ENCODE results near the gene EMSY.
A peak's percentile ranks its signal among the peaks of the same experiment; 100 is the strongest.
"Not testable (repeated sequence)": the region's sequence is repeated elsewhere in the genome, so short reads cannot be mapped to it uniquely, and the experiment has no call there.

The EMSY gene

DNA sequence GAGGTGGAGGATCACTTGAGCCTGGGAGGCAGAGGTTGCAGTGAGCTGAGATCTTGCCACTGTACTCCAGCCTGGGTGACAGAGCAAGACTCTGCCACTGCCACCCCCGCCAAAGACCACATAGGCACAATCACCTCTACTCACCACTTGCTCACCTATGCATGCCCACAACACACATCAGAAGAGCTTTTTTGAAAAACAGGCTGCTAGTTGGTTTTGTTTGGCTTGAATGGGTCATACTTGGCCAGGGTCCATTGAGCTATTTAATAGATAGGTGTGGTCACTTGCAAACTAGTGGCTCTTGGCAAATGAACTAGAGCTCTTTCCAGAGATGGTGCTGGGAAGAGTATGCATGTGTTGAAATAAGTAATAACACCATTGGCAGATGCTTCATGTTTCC is 80.1 kb downstream of the EMSY start:
- no peak for DNase-seq

DNA sequence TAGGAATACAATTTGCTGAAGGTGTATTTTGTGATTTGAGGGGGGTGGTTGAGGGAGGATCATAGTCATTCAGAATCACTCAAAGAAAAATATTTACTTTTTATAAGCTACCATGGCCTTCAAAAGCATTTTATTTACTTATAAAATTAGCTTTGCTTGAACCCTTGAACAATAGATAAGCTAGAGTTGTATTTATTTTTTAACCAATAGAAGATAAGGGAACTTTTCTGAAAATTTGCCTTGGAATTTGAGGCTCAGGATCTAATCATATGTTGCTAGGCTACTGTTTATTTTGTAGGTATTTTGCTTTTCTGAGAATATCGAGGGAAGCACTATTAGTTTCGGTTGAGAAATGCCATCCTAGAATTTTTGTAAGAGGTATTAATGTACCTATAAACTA is 82.1 kb downstream of the EMSY start:
- no peak for DNase-seq

DNA sequence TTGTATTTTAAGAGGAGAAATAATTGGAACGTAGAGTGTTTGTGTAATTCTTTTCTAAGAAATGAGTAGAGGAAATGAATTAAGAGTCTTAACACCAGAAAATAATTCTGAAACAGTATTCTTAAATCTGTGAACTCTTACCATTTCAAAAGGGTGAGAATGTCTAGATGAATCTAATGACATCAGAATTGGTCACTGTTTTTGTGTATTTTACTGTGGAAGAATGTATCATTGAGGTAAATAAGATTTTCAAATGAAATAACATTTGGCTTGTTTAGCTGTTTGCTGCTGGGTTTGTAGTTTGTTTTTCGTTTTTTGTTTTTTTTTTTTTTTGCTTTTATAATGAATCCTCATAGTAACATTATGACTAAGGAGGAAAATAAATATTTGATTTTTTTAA is 97.6 kb downstream of the EMSY start:
- no peak for DNase-seq

DNA sequence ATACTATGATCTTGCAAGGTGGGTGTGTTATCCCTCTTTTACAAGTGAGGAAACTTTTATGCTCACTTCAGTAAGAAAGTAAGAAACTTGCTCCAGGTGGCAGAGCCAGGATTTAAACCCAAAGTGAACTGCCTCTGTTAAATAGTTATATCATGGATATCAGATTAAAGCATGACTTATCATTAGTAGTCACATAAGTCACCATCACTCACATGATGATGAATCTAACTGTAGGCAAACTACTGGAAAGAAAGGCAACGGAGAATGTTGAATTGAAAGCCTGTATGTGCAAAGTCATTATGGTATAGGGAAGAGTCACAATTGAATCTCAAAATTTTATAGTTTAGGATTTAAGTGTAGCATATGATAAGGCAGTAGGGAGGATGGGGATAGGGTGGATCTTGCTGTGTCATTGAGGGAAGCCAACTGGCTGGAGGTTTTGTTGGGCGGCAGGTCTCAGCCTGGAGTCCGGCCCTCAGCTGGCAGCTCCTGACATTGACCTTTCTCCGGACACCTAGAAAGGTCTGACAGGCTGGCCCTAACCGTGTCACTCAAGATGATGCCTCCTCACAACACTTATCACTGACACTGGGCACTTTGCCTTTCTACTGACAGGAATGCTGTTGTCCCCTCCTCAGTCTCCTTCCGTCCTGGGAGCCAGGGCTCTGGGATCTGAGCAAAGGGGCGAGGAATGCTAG is 98.3 kb downstream of the EMSY start:
- no peak for DNase-seq

DNA sequence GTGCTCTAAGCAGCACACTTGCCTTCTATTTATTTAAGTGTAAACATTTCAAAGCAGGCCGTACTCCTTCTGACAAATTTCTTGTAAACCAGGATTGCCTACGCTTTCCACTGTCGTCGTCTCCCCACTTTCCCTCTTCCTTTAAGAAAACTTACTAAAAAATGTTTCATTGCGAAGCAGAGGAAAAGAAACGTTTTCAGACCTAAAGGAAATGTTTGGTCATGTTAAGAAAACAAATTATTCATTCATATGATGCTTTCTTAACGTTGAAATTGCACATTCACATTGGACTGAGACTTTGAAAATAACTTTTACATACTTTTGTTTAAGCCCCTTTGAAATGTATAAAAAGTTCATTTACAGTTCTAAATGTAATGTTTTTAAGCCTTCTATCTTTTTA is 106.0 kb downstream of the EMSY start:
- DNase-seq: no peak

DNA sequence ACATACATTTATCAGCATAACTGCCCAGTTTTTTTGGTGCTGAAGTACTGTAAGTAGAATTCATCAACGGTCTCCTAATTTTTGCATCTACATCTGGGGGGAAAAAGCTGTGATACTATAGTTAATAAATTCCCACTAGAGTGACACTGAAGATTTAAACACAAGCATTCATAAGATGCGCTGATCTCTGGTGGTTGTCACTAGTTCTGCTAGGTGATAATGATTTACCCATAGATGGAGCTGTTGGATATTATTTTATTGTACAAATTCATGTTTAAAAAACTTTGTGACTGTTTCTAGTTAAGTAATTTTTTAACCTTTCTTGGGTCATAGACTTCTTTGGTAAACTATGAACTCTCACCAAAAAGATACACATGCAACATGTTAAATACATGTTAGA is 106.6 kb downstream of the EMSY start:
- no peak for DNase-seq

DNA sequence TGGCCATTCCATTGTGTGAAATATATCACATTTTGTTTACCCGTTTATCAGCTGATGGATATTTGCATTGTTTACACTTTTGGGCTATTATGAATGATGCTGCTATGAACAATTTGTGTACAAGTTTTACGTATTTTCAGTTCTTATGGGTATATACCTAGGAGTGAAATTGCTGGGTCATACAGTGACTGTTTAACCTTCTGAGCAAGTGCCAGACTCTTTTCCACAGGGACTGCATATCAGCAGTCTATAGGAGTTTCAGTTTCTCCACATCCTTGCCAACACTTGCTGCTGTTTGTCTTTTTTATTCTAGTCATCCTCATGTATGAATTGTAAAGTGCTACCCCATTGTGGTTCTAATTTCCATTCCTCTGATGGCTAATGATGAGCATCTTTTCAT is 108.2 kb downstream of the EMSY start:
- DNase-seq: no peak

DNA sequence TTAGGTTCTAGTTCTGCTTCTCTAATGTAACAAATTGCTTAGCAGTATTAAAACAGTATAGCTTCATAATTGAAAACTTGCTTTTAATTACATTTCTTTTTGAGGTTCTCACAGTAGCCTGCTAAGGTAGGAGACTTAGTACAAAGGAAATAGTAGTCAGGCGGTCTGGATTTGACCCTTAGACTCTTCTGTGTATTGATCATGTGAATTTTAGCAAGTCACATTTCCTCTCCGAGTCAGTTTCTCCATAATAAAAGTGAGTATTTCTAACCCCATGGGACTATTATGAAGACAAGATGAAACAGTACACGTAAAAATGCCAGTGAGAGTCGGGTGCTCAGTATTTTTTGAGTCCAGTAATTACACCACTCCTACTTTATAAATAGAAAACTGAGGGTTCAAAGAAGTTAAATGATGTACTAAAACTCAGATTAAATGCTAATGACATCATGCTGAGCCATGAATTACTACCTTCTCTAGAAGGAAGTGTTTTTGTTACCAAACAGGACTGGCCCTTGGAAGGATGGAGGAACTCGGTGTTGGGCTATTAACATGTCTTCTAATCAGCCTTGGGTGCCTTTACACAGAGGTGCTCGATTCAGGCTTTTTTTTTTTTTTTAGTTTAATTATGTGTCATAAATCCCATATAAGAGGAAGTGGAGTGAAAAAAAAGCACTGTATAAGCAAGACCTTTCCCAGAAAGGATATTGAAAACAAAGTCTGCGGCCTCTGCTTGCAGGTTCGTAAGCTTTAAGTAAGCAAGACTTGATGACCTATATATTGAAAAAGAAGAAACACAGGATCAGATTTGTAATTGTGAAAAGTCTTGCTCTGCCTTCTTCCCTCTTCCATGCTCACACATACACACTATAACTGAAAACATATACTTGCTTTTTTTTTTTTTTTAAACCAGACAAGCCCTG is 109.0 kb downstream of the EMSY start:
- DNase-seq: no peak

DNA sequence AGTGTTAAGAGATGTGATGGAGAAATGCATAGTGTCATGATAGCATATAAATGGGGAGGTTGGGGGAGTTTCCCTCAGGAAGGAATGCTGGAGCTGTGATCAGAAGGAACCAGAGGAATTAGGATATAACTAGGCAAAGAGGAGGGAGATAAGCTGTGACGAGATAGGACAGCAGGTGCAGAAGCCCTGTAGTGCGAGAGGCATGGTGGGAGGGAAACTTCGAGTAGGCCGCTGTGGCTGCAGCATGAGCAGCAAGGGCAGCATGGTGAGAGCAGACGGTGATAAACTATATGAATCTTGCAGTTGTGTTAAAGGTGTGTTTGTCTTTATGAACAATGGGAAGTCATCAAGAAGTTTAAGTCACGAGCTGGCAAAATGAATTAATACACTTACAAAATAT is 109.9 kb downstream of the EMSY start:
- no peak for DNase-seq

DNA sequence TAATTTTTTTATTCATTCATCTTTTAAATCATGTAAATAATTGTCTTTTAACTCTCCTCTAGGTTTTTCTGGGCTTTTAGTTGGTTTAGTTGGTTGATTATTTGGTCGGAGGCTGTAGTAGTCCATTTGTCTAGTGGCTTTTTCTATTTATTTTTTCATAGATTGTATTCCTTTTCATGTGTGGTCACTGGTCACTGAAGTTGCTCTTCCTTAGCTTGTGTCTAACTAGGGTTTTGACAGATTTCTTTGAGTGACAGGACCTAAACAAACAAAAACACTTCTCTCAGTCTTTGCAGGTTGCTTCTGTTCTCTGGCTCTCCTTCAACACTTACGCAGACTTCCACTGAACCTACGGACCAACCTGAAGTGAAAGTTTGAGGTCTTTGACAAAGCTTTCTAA is 112.6 kb downstream of the EMSY start:
- no peak for DNase-seq

DNA sequence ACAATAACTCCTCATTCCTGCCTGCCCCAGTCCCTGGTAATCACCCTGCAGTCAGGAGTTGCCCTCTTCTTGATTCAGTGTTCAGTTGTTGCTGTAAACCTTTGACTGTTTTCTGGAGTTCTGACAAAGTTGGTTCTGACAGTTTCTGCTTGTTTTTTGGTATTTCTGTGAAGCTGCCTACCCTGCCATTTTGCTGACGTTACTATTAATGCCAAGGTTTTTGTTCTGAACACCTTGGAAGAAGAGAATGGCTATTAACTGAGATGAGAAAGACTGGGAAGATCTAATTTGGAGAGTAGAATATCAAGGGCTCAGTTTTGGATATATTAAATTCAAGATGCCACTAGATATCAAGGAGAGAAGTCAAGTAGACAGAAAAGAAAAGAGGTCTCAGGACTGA is 113.7 kb downstream of the EMSY start:
- DNase-seq: no peak

DNA sequence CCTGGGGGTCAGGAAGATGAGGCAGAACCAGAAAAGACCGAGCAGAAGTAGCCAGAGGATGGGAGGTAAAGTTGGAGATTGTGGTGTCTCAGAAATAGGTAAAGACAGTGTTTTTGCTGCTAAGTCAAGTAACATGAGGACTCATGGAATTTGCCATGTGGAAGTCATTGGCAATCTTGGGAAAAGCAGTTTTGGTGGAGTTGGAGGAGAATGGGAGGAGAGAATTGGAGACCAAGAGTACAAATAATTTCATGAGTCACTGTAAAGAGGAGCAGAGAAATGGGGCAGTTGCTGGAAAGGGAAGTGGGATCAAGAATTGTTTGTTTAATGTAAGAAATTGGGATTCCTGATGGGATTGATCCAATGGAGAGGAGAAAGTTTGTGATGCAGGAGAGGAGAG is 114.1 kb downstream of the EMSY start:
- no peak for DNase-seq

DNA sequence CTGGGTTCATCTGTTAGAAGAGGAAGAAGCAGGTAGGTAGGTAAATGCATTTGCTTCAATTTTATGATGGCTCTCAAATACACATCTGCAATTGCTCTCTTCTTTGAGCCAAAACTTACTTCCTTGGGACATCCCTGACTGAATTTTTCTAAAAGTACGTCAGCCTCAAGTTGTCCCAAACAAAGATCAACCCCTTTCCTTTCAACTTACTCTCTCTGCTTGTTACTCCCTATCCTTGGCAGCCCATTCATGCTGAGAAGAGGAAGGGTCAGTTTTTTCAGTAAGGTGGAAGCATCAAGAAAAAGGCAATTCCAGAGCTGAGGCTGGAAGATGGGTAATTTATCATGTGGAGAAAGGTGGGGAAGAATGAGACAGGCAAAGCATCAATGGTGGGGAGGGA is 114.5 kb downstream of the EMSY start:
- no peak for DNase-seq

DNA sequence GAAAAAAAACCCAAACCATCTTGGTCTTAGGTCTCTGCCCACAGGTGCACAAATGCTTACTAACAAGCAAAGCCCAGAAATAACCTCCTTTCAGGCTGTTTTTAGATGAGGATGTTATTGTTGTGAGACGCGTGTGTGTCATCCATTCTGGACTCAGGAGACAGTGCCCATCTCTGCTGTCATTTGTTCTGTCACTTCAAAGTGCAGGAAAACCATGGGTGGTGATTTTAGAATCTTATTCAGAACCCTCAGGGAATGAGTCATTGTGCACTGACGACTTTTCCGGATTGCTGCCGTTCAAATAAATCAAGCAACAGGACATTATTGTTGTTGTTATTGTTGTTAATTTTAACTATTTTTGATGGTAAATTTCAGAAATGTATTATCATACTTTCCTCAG is 115.4 kb downstream of the EMSY start:
- no peak for DNase-seq

DNA sequence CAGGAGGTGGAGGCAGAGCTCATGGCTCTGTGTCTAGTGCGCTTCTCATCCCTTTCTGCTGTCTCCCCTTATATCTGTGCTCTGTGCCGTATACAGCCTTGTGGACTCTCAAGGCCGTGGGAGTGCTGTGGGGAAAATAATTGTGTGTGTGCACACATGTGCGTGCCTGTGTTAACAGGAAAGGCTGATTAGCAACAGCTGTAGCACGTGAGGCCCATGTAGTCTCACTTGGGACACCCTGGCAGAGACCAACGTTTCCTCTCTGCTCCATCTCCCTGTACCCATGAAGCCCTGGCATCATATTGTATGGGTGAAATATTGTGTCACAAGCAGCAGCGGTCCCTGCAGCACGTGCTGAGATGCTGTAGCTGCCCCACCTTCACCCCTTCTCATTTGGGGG is 116.4 kb downstream of the EMSY start:
- no peak for DNase-seq

DNA sequence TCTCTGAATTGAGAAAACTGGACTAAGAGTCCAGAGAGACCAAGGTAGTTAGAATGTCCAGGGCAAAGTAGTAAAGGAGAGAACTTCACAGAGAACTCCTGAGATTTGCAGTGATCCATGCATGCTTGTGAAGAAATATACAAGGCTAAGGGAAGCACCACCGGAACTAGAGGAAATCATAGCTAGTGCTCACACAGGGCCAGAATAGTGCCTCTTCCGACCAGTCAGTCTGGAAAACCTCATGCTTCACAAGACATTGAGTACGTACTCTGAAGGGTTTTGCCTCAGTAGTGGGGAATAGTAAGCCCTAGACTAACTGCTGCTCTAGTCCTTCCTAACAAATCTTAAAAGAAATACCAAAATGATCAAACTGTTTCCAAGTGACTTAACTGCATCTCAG is 117.7 kb downstream of the EMSY start:
- DNase-seq: no peak

DNA sequence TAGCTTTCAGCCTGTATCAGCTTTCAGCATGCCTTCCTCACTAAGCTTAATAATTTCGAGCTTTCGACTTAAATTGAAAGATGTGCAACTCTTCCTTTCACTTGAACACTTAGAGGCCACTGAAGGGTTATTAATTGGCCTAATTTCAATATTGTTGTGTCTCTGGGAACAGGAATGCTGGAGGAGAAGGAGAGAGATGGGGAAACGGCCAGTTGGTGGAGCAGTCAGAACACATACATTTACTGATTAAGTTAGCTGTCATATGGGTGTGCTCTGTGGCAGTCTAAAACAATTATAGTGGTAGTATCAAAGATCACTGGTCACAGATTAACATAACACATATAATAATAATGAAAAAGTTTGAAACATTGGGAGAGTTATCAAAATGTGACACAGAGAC is 119.5 kb downstream of the EMSY start:
- DNase-seq: no peak

DNA sequence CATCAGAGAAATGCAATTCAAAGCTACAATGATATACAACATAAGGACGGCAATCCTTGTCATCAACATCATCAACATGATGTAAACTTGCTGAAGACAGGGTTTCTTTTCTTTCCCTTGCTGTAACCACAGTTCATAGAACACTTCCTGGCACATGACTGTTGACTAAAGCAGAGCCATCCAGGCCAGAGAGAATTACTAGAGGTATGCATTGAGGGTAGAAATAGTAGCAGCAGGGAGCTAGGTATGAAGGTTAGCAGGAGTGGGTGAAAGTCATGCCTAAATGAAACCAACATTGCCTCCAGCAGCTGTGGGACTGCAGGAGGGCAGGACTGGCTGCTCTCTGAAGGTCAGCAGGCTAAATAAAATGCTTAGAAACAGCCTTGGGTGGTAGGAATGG is 122.0 kb downstream of the EMSY start:
- DNase-seq: peak; percentile 33

DNA sequence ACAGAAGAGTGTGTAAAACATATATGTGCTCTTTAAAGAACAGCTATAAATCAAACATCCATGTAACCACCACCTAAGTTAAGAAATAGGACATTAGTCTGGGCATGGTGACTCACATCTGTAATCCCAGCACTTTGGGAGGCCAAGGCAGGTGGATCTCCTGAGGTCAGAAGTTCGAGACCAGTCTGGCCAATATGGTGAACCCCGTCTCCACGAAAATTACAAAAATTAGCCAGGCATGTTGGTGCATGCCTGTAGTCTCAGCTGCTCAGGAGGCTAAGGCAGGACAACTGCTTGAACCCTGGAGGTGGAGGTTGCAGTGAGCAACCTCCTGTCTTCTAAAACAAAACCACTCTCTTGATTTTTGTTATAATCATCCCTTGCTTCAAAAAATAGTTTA is 122.4 kb downstream of the EMSY start:
- DNase-seq: no peak

DNA sequence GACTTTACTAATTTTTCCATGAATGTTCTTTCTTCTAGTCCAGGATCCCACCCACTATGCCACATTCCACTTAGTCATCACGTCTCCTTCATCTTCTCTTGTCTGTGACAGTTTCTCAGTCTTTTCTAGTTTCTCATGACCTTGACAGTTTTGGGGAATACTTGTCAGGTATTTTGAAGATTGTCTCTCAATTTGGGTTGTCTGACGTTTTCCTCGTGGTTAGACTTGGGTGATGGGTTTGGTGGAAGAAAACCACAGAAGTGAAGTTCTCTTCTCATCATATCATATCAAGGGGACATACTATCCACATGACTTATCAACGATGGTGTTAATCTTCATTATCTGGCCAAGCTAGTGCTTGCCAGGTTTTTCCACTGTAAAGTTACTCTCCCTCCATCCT is 123.3 kb downstream of the EMSY start:
- DNase-seq: no peak

DNA sequence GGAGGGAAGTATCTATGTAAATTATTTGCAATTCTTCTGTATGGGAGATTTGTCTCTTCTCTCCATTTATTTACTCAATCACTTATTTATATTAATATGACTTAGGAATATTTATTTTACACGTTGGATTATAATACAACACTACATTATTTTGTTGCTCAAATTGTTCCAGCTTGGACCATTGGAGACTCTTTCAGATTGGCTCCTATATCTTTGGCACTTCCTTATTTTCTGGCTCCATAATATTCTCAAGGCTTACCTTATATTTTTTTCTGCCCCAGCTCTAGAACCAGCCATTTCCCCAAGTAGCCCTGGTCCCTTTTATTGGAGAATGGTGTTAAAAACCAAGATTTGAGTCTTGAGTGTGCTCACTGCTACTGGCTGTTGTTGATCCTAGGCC is 123.8 kb downstream of the EMSY start:
- DNase-seq: no peak

DNA sequence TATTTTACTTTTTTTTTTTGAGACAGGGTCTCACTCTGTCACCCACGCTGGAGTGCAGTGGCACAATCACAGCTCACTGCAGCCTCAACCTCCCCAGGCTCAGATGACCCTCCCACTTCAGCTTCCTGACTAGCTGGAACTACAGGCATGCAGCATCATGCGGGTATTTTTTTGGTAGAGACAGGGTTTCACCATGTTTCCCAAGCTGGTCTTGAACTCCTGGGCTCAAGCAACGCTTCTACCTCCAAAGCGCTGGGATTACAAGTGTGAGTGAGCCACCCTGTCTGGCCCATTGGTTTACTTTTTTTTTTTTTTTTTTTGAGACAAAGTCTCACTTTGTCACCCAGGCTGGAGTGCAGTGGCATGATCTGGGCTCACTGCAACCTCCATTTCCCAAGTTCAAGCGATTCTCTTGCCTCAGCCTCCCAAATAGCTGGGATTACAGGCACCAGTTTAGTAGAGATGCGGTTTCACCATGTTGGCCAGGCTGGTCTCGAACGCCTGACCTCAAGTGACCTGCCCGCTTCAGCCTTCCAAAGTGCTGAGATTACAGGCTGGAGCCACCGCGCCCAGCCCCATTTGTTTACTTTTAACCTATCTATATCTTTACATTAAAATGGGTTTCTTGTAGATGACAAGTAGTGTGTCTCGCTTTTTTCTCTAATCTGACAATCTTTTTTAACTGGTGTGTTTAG is 127.5 kb downstream of the EMSY start:
- DNase-seq: not testable (repeated sequence)

DNA sequence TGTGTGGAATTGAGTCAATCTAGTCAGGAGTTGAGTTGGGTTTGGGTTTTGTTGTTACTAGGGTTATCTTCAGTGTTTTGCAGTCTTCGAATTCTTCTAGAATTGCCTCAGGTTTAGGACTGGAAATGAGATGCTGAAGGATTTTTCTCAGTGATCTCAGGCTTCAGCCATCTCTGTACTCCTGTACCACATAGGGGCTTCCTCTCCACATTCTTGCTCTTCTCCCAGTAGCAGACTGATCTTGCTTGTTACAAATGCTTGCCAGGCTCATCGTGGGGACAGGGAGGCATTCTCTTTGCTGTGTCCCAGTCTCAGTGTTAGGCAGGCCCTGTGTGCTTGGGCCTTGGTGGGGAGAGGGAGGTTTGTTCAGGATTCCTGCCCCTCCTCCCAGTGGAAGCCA is 129.6 kb downstream of the EMSY start:
- no peak for DNase-seq

DNA sequence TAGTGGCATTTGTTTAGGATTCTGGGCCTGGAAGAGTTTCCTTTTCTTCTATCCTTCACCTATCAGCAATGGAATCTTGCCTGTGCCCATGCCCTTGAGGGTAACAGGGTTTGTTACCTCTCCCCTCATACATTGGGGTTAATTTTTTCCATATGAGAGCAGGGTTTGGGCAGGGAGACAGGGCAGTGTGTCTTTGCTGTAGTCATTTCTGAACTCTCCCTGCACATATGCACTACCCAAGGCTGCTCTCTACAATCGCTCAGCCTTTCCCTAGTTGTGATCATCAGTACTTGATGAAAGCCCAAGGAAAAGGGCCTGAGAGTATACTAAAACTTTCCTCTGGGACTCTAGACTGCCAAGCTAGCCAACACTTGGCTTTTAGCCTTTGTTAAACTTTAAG is 130.1 kb downstream of the EMSY start:
- no peak for DNase-seq
